A549 (cell line): ENCODE measurements around the gene PPIC. TPM values are rescaled to one million over a fixed set of nuclear protein-coding genes. Genes with fewer than 3 reads are reported as not detected.

Experiments used
- ATAC-seq, 2 experiments: fragments of 200-7000 bp in 1 of 2; fragments of >200 bp in 1 of 2; cut with Nextera tagmentation in 1 of 2; cut with Tn5 transposase in 1 of 2; 3 replicates each; pipeline versions ENCODE4 v1.8.0 to v1.9.1; 2018 to 2020; ENCODE audit warnings: mild to moderate bottlenecking in 1 of 2, moderate library complexity in 1 of 2
- CTCF ChIA-PET: fragments of 300-600 bp; sonication (Branson Sonifier 250); formaldehyde crosslinking; extraction: SDS; loops from one replicate; lab custom pipeline; 2021; ENCODE audit warnings: antibody characterized with exemption, inconsistent platforms; lab: Yijun Ruan, JAX
- POLR2A ChIA-PET: fragments of 350-600 bp; formaldehyde crosslinking; extraction: SDS; loops from one replicate; lab custom pipeline; 2021; ENCODE audit warnings: antibody characterized with exemption, inconsistent platforms; lab: Yijun Ruan, JAX
- DNase-seq, 2 experiments: peaks; one replicate each; pipeline versions ENCODE4 v3.0.0 to v3.0.0-alpha.2; 2011 to 2016; ENCODE audit warnings: low read depth in 1 of 2, low spot score in 1 of 2
- FAIRE-seq: peaks from 2 replicates; lab custom pipeline; 2011; peaks lifted over from hg19 to GRCh38; lab: Jason Lieb, UNC
- H3K27ac ChIP-seq, 2 experiments: fragments of >200 bp; sonication (Bioruptor Twin); formaldehyde crosslinking; 3 replicates each; pipeline ENCODE4 v1.5.1; 2016 to 2017
- H3K4me1 ChIP-seq: fragments of >200 bp; sonication (Bioruptor Twin); formaldehyde crosslinking; 3 replicates; pipeline ENCODE4 v1.6.1; 2016
- H3K4me2 ChIP-seq: fragments of >200 bp; sonication (Bioruptor Twin); formaldehyde crosslinking; 3 replicates; pipeline ENCODE4 v1.6.1; 2016
- H3K4me3 ChIP-seq: fragments of >200 bp; sonication (Bioruptor Twin); formaldehyde crosslinking; 3 replicates; pipeline ENCODE4 v1.5.1; 2016
- H3K9me3 ChIP-seq: fragments of >200 bp; sonication (Bioruptor Twin); formaldehyde crosslinking; 3 replicates; pipeline ENCODE4 v1.6.1; 2016
- ATOH8 ChIP-seq: fragments of 250-450 bp; sonication (Bioruptor Pico); IDR thresholded peaks from 2 replicates; pipeline ENCODE4 v1.5.0; 2020; ENCODE audit warnings: low read depth, mild to moderate bottlenecking, moderate library complexity
- BHLHE40 ChIP-seq: IDR thresholded peaks from 2 replicates; pipeline ENCODE4 v1.6.1; 2012; ENCODE audit warnings: low read depth, low read length, inconsistent platforms
- CBX2 ChIP-seq: fragments of 200-600 bp; sonication (generic); IDR thresholded peaks from 2 replicates; pipeline ENCODE4 v1.6.1; 2016; ENCODE audit warnings: low read depth, mild to moderate bottlenecking, borderline replicate concordance
- CEBPB ChIP-seq, 2 experiments: fragments of >200 bp in 1 of 2; sonication (Bioruptor Twin) in 1 of 2; formaldehyde crosslinking in 1 of 2; IDR thresholded peaks; 2 replicates each; pipeline ENCODE4 v1.6.1; 2012 to 2016
- CHD4 ChIP-seq: fragments of 200-600 bp; sonication (generic); IDR thresholded peaks from 2 replicates; pipeline ENCODE4 v1.6.1; 2016; ENCODE audit warnings: antibody characterized with exemption, mild to moderate bottlenecking, borderline replicate concordance
- E2F6 ChIP-seq: IDR thresholded peaks from 2 replicates; pipeline ENCODE4 v1.6.1; 2012; ENCODE audit warnings: low read depth, borderline replicate concordance
- EP300 ChIP-seq, 2 experiments: fragments of >200 bp; sonication (Bioruptor Twin); formaldehyde crosslinking; IDR thresholded peaks; 2 replicates in 1 of 2; 3 replicates in 1 of 2; pipeline ENCODE4 v1.6.1; 2016 to 2017
- FOSL2 ChIP-seq, 2 experiments: fragments of 450-650 bp in 1 of 2; fragments of >200 bp in 1 of 2; sonication (Bioruptor Twin) in 1 of 2; formaldehyde crosslinking; IDR thresholded peaks; 2 replicates each; pipeline versions ENCODE4 v1.5.0 to v1.6.1; 2016 to 2020; ENCODE audit warnings: mild to moderate bottlenecking in 1 of 2, moderate library complexity in 1 of 2
- GATA3 ChIP-seq: IDR thresholded peaks from 2 replicates; pipeline ENCODE4 v1.6.1; 2012; ENCODE audit warnings: borderline replicate concordance
- HES2 ChIP-seq: fragments of >200 bp; sonication (Bioruptor Twin); formaldehyde crosslinking; IDR thresholded peaks from 2 replicates; pipeline ENCODE4 v1.6.1; 2016
- HEYL ChIP-seq: fragments of 250-450 bp; sonication (Bioruptor Pico); IDR thresholded peaks from 2 replicates; pipeline ENCODE4 v1.8.0; 2021; ENCODE audit warnings: mild to moderate bottlenecking, moderate library complexity
- HOXB13 ChIP-seq: fragments of 250-450 bp; sonication (Bioruptor Pico); IDR thresholded peaks from 2 replicates; pipeline ENCODE4 v1.5.0; 2020; ENCODE audit warnings: low read depth, mild to moderate bottlenecking, moderate library complexity
- HOXB5 ChIP-seq: fragments of 250-450 bp; sonication (Bioruptor Pico); IDR thresholded peaks from 2 replicates; pipeline ENCODE4 v1.5.0; 2020; ENCODE audit warnings: mild to moderate bottlenecking, moderate library complexity
- JUNB ChIP-seq: fragments of >200 bp; sonication (Bioruptor Twin); formaldehyde crosslinking; IDR thresholded peaks from 2 replicates; pipeline ENCODE4 v1.6.1; 2016
- KDM5A ChIP-seq: fragments of 200-600 bp; sonication (generic); IDR thresholded peaks from 2 replicates; pipeline ENCODE4 v1.6.1; 2016; ENCODE audit warnings: antibody characterized with exemption, mild to moderate bottlenecking
- MAFK ChIP-seq: fragments of 450-650 bp; IDR thresholded peaks from 2 replicates; pipeline ENCODE4 v1.6.1; 2014; ENCODE audit not compliant: partially characterized antibody
- NFE2L2 ChIP-seq: fragments of 150-350 bp; conservative IDR thresholded peaks from 2 replicates; pipeline ENCODE4 v1.6.1; 2014; ENCODE audit warnings: low read length
- NPAS2 ChIP-seq: fragments of 250-450 bp; sonication (Bioruptor Pico); IDR thresholded peaks from 2 replicates; pipeline ENCODE4 v1.8.0; 2022; ENCODE audit warnings: mild to moderate bottlenecking, moderate library complexity, borderline replicate concordance
- PBX3 ChIP-seq: IDR thresholded peaks from 2 replicates; pipeline ENCODE4 v1.6.1; 2012
- PHF8 ChIP-seq: fragments of 200-600 bp; sonication (generic); IDR thresholded peaks from 2 replicates; pipeline ENCODE4 v1.6.1; 2016; ENCODE audit warnings: low read depth, mild to moderate bottlenecking, antibody characterized with exemption, moderate library complexity, borderline replicate concordance
- POLR2AphosphoS2 ChIP-seq: conservative IDR thresholded peaks from 2 replicates; pipeline ENCODE4 v1.6.1; 2012; ENCODE audit warnings: low read length, improper control_type of control experiment, inconsistent platforms
- RAD21 ChIP-seq, 2 experiments: fragments of >200 bp in 1 of 2; sonication (Bioruptor Twin) in 1 of 2; formaldehyde crosslinking in 1 of 2; IDR thresholded peaks in 1 of 2; conservative IDR thresholded peaks in 1 of 2; 2 replicates in 1 of 2; 3 replicates in 1 of 2; pipeline ENCODE4 v1.6.1; 2012 to 2018; ENCODE audit warnings: inconsistent platforms in 1 of 2
- RARB ChIP-seq: fragments of 250-450 bp; sonication (Bioruptor Pico); IDR thresholded peaks from 2 replicates; pipeline ENCODE4 v1.8.0; 2021; ENCODE audit warnings: mild to moderate bottlenecking, moderate library complexity
- RFX5 ChIP-seq: fragments of 450-650 bp; IDR thresholded peaks from 2 replicates; pipeline ENCODE4 v1.7.1; 2014; ENCODE audit warnings: antibody characterized with exemption, mild to moderate bottlenecking, moderate library complexity
- RNF2 ChIP-seq: fragments of 200-600 bp; sonication (generic); IDR thresholded peaks from 2 replicates; pipeline ENCODE4 v1.6.1; 2016; ENCODE audit warnings: low read depth, mild to moderate bottlenecking, antibody characterized with exemption, moderate library complexity, borderline replicate concordance
- SREBF2 ChIP-seq: fragments of 450-650 bp; IDR thresholded peaks from 2 replicates; pipeline ENCODE4 v1.6.1; 2014; ENCODE audit warnings: mild to moderate bottlenecking, moderate library complexity
- USF2 ChIP-seq: fragments of 450-650 bp; IDR thresholded peaks from 2 replicates; pipeline ENCODE4 v1.6.1; 2014; ENCODE audit warnings: antibody characterized with exemption
- ZNF302 ChIP-seq: fragments of 250-450 bp; sonication (Bioruptor Pico); IDR thresholded peaks from 2 replicates; pipeline ENCODE4 v1.9.0; 2021; ENCODE audit warnings: inconsistent platforms, mild to moderate bottlenecking, moderate library complexity
- WGBS: methylation state at CpG from one replicate; pipeline ENCODE4 v1.1.6; 2017; ENCODE audit errors: missing lambda C conversion rate; 5-methylcytosine and 5-hydroxymethylcytosine counted together
- polyA plus RNA-seq, 4 experiments: library from polyadenylated mRNA; depleted of rRNA in 3 of 4; stranded (reverse); fragments of >200 nt; fragmentation: RNase III in 1 of 4; extraction: RNeasy Plus Mini Kit Qiagen cat#74134 plus additional on column Dnase treatment in 1 of 4; gene quantifications; 2 replicates in 3 of 4; 3 replicates in 1 of 4; pipeline ENCODE4 v1.2.3, GENCODE V29; 2011 to 2017

Gene PPIC
- polyA plus RNA-seq, 2 of the 4 experiments (the other 2 are of a cell fraction), result 18.7 to 21.1 TPM

- 0 out of 2 replicates have a peak, but pooled peaks have one; percentile 15 for TF ChIP-seq RNF2
- TF ChIP-seq HOXB5, result 0 out of 2 replicates have a peak, but pooled peaks have one; percentile 19
- no peak for TF ChIP-seq CEBPB (IDR thresholded peaks at IDR 0.05)
- TF ChIP-seq ZNF302 (CRISPR knock-in tag), result no peak
- peak; percentile 23; the same call in 1 of the 2 replicates for TF ChIP-seq BHLHE40
- TF ChIP-seq RARB (CRISPR knock-in tag), result no peak
- TF ChIP-seq CBX2, result no peak
- no peak for TF ChIP-seq MAFK
- TF ChIP-seq HEYL, result no peak
- TF ChIP-seq KDM5A, result no peak
- TF ChIP-seq POLR2AphosphoS2, result no peak
- no peak for TF ChIP-seq NPAS2 (CRISPR knock-in tag)
- no peak for TF ChIP-seq HOXB13
- no peak for TF ChIP-seq ATOH8 (CRISPR knock-in tag)
- no peak for TF ChIP-seq NFE2L2
- TF ChIP-seq RFX5, result no peak
- TF ChIP-seq CHD4, result no peak
Observed at GRCh38 chr5:123036391-123037103, at the start of gene PPIC (continued).

- FAIRE-seq, result no peak
- Histone ChIP-seq H3K4me1 (peaks cover 20% of the 10 kb centered on the region; the same call in 2 of the 3 replicates), H3K9me3 (no peaks in the 10 kb centered on the region), H3K27ac (no peak overlapping the region), H3K4me2 (no peak overlapping the region)
- ATAC-seq, result no peak
- ChIA-PET POLR2A (no interaction called here), CTCF (interaction anchor here (0.6 kb wide), 1 partner anchor 424 kb away, joined by 3 read pairs; no protein-coding TSS in a partner anchor)
- WGBS, result 25% methylated on average over 11 of the region's 12 CpGs
- DNase-seq, result no peak
- TF ChIP-seq GATA3 (no peak), HES2 (no peak), E2F6 (no peak)
- TF ChIP-seq, all 56 proteins: peak for 0
- H3K4me3 ChIP-seq, result no peak overlapping the region
Observed at GRCh38 chr5:123085638-123086286, 49.2 kb upstream of the PPIC start.

GRCh38 chr5:123084730-123085605 lies 48.4 kb upstream of the PPIC start:
- H3K9me3 ChIP-seq, result no peaks in the 10 kb centered on the region
- no peak for DNase-seq
- H3K4me1 ChIP-seq, result peaks cover 17% of the 10 kb centered on the region; the same call in 2 of the 3 replicates
- POLR2A ChIA-PET, result no interaction called here
- no peak for FAIRE-seq
- CTCF ChIA-PET, result interaction anchor here (0.6 kb wide), 1 partner anchor 424 kb away, joined by 3 read pairs; no protein-coding TSS in a partner anchor
- ATAC-seq, result no peak
- H3K27ac ChIP-seq, result no peak overlapping the region
- no peak overlapping the region for H3K4me2 ChIP-seq
- no peak overlapping the region for H3K4me3 ChIP-seq
- WGBS, result 80% methylated on average over 9 of the region's 9 CpGs
- no peak for TF ChIP-seq FOSL2 (IDR thresholded peaks at IDR 0.05)
- no peak for TF ChIP-seq FOSL2 (CRISPR knock-in tag; IDR thresholded peaks at IDR 0.05)
- TF ChIP-seq HOXB5, result no peak
- TF ChIP-seq PBX3, result no peak
- TF ChIP-seq JUNB, result no peak
- TF ChIP-seq PHF8, result no peak
- TF ChIP-seq SREBF2, result no peak
- TF ChIP-seq RAD21 (conservative IDR thresholded peaks at IDR 0.05 in 1 of 2, IDR thresholded peaks at IDR 0.05 in 1 of 2), result no peak
- TF ChIP-seq GATA3, result no peak
- no peak for TF ChIP-seq NFE2L2
- no peak for TF ChIP-seq ATOH8 (CRISPR knock-in tag)
- no peak for TF ChIP-seq USF2
- no peak for TF ChIP-seq EP300 (IDR thresholded peaks at IDR 0.05)
